ENCODE measurements around the gene IRAK3.
A peak's percentile ranks its signal among the peaks of the same experiment; 100 is the strongest.
"Not testable (repeated sequence)": the region's sequence is repeated elsewhere in the genome, so short reads cannot be mapped to it uniquely, and the experiment has no call there.

The IRAK3 gene

DNA sequence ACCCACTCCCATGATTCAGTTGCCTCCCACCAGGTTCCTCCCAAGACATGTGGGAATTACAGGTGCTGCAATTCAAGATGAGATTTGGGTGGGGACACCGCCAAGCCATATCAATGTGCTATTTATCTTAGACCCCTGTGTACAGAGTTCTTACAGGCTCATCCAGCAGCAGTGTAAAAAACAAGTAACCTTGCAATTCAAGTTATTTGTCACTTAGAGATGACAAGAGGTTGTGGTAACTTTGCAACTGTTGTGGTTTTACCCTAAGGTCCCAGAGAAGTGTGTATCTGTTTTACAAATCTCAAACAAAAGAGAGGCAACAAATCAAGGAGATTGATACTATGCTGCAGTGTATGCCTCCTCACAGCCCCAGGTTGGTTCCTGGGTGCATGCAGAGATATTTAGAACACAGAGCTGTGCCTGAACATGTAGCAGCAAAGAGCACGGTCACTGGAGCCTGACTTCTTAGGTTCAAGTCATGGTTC, 101.7 kb downstream of the IRAK3 start:
- H3K4me1 ChIP-seq (ENCODE audit: control insufficient read depth in 1 of 2, insufficient read depth in 2 of 2, low read length in 2 of 2): no peaks in the 10 kb centered on the region
- no peak overlapping the region for H3K4me3 ChIP-seq (ENCODE audit: low read depth in 1 of 2, low read length in 2 of 2)
- no peaks in the 10 kb centered on the region for H3K9me3 ChIP-seq (ENCODE audit: control insufficient read depth in 1 of 2, low read length in 2 of 2)
- H3K36me3 ChIP-seq (ENCODE audit: control insufficient read depth in 1 of 2, insufficient read depth in 2 of 2, low read length in 2 of 2): no peaks in the 10 kb centered on the region
- H3K27ac ChIP-seq (ENCODE audit: low read length): no peak overlapping the region
- H3K27me3 ChIP-seq (ENCODE audit: low read depth, low read length): no peaks in the 10 kb centered on the region

GRCh38 chr12:66296176-66296683, 107.2 kb downstream of the IRAK3 start:
- H3K36me3 ChIP-seq (ENCODE audit: control insufficient read depth in 1 of 2, insufficient read depth in 2 of 2, low read length in 2 of 2): no peaks in the 10 kb centered on the region
- H3K4me3 ChIP-seq (ENCODE audit: low read depth in 1 of 2, low read length in 2 of 2): no peak overlapping the region
- no peaks in the 10 kb centered on the region for H3K4me1 ChIP-seq (ENCODE audit: control insufficient read depth in 1 of 2, insufficient read depth in 2 of 2, low read length in 2 of 2)
- no peaks in the 10 kb centered on the region for H3K9me3 ChIP-seq (ENCODE audit: control insufficient read depth in 1 of 2, low read length in 2 of 2)
- no peak overlapping the region for H3K27ac ChIP-seq (ENCODE audit: low read length)
- no peaks in the 10 kb centered on the region for H3K27me3 ChIP-seq (ENCODE audit: low read depth, low read length)

GRCh38 chr12:66297080-66297479, 108.1 kb downstream of the IRAK3 start:
- Histone ChIP-seq H3K4me3 (ENCODE audit: low read depth in 1 of 2, low read length in 2 of 2) (no peak overlapping the region), H3K27ac (ENCODE audit: low read length) (no peak overlapping the region), H3K27me3 (ENCODE audit: low read depth, low read length) (no peaks in the 10 kb centered on the region), H3K36me3 (ENCODE audit: control insufficient read depth in 1 of 2, insufficient read depth in 2 of 2, low read length in 2 of 2) (no peaks in the 10 kb centered on the region), H3K4me1 (ENCODE audit: control insufficient read depth in 1 of 2, insufficient read depth in 2 of 2, low read length in 2 of 2) (peaks cover 0 to 7% of the 10 kb centered on the region in 2 donors), H3K9me3 (ENCODE audit: control insufficient read depth in 1 of 2, low read length in 2 of 2) (no peaks in the 10 kb centered on the region)

- Histone ChIP-seq H3K27me3 (ENCODE audit: low read depth, low read length) (no peaks in the 10 kb centered on the region), H3K4me1 (ENCODE audit: control insufficient read depth in 1 of 2, insufficient read depth in 2 of 2, low read length in 2 of 2) (peaks cover 0 to 7% of the 10 kb centered on the region in 2 donors), H3K4me3 (ENCODE audit: low read depth in 1 of 2, low read length in 2 of 2) (no peak overlapping the region), H3K36me3 (ENCODE audit: control insufficient read depth in 1 of 2, insufficient read depth in 2 of 2, low read length in 2 of 2) (no peaks in the 10 kb centered on the region), H3K27ac (ENCODE audit: low read length) (no peak overlapping the region), H3K9me3 (ENCODE audit: control insufficient read depth in 1 of 2, low read length in 2 of 2) (no peaks in the 10 kb centered on the region)
Measured at GRCh38 chr12:66297923-66298322, 108.9 kb downstream of the IRAK3 start.

- no peaks in the 10 kb centered on the region for H3K27me3 ChIP-seq (ENCODE audit: low read depth, low read length)
- no peaks in the 10 kb centered on the region for H3K9me3 ChIP-seq (ENCODE audit: control insufficient read depth in 1 of 2, low read length in 2 of 2)
- peaks cover 0 to 7% of the 10 kb centered on the region in 2 donors for H3K4me1 ChIP-seq (ENCODE audit: control insufficient read depth in 1 of 2, insufficient read depth in 2 of 2, low read length in 2 of 2)
- no peaks in the 10 kb centered on the region for H3K36me3 ChIP-seq (ENCODE audit: control insufficient read depth in 1 of 2, insufficient read depth in 2 of 2, low read length in 2 of 2)
- peak within 1 kb of the TSS; percentile 86 to 88 for H3K4me3 ChIP-seq (ENCODE audit: low read depth in 1 of 2, low read length in 2 of 2)
- H3K27ac ChIP-seq (ENCODE audit: low read length): peak within 1 kb of the TSS; percentile 83
Measured at GRCh38 chr12:66301944-66302826, 113.2 kb downstream of the IRAK3 start, which contains the start of gene HELB. TSS of gene HELB (plus strand) at chr12:66302493. CDS start at chr12:66302604, 111 bp downstream.

DNA sequence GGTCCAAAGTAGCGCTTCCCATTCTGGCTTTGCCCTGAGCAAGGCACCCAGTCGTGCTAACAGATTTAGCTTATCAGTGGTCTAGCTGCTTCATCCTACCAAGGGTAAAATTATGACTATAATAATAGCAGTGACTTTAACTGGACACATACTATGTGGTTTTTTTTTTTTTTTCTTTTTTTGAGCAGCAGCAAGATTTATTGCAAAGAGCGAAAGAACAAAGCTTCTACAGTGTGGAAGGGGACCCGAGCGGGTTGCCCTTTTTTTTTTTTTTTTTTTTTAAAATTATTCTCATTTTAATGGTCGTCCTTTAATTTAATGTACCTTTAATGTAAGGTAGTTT, 113.8 kb downstream of the IRAK3 start:
- H3K9me3 ChIP-seq (ENCODE audit: control insufficient read depth in 1 of 2, low read length in 2 of 2): no peaks in the 10 kb centered on the region
- peak overlapping the region; percentile 86 to 88 for H3K4me3 ChIP-seq (ENCODE audit: low read depth in 1 of 2, low read length in 2 of 2)
- peak overlapping the region; percentile 83 for H3K27ac ChIP-seq (ENCODE audit: low read length)
- H3K4me1 ChIP-seq (ENCODE audit: control insufficient read depth in 1 of 2, insufficient read depth in 2 of 2, low read length in 2 of 2): peaks cover 0 to 7% of the 10 kb centered on the region in 2 donors
- no peaks in the 10 kb centered on the region for H3K36me3 ChIP-seq (ENCODE audit: control insufficient read depth in 1 of 2, insufficient read depth in 2 of 2, low read length in 2 of 2)
- no peaks in the 10 kb centered on the region for H3K27me3 ChIP-seq (ENCODE audit: low read depth, low read length)

DNA sequence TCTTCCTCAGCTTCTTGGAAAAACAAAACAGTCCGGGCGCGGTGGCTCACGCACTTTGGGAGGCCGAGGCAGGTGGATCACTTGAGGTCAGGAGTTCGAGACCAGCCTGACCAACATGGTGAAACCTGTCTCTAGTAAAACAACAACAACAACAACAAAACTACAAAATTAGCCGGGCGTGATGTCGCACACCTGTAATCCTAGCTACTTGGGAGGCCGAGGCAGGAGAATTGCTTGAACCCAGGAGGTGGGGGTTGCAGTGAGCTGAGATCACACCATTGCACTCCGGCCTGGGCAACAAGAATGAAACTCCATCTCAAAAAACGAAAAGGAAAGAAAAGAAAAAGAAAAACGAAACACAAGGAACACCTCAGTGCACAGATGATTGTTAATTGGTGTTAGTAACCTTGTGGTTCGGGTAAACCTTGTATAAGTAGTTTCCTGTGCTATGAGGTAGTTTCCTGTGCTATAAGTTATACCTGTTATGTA, 114.3 kb downstream of the IRAK3 start:
- not testable (repeated sequence) for H3K9me3 ChIP-seq (ENCODE audit: control insufficient read depth in 1 of 2, low read length in 2 of 2); H3K36me3 ChIP-seq (ENCODE audit: control insufficient read depth in 1 of 2, insufficient read depth in 2 of 2, low read length in 2 of 2); H3K27ac ChIP-seq (ENCODE audit: low read length); H3K27me3 ChIP-seq (ENCODE audit: low read depth, low read length); H3K4me1 ChIP-seq (ENCODE audit: control insufficient read depth in 1 of 2, insufficient read depth in 2 of 2, low read length in 2 of 2)
- H3K4me3 ChIP-seq (ENCODE audit: low read depth in 1 of 2, low read length in 2 of 2): peak overlapping the region in 1 of 2 donors; percentile 88

Data from muscle layer of duodenum (tissue), 2 donors.